WTC11 (cell line): ENCODE measurements around the gene PLK4. TPM values are rescaled to one million over a fixed set of nuclear protein-coding genes. Genes with fewer than 3 reads are reported as not detected.

ENCODE experiments used
- ARID4B ChIP-seq: sonication (generic); formaldehyde crosslinking; IDR thresholded peaks from 2 replicates; pipeline ENCODE4 v1.8.0; 2023; ENCODE audit warnings: missing genetic modification reagents, mild to moderate bottlenecking, borderline replicate concordance
- ATF1 ChIP-seq: sonication (generic); formaldehyde crosslinking; IDR thresholded peaks from 2 replicates; pipeline ENCODE4 v1.8.1; 2023; ENCODE audit warnings: mild to moderate bottlenecking, moderate library complexity, missing genetic modification reagents
- CDX4 ChIP-seq: fragments of 250-450 bp; sonication (Bioruptor Pico); IDR thresholded peaks from 2 replicates; pipeline ENCODE4 v1.9.0; 2021; ENCODE audit warnings: moderate library complexity, mild to moderate bottlenecking, inconsistent platforms, borderline replicate concordance
- E2F1 ChIP-seq: sonication (generic); formaldehyde crosslinking; IDR thresholded peaks from 2 replicates; pipeline ENCODE4 v1.8.0; 2022; ENCODE audit warnings: mild to moderate bottlenecking, missing genetic modification reagents
- ELF4 ChIP-seq: sonication (generic); formaldehyde crosslinking; IDR thresholded peaks from 2 replicates; pipeline ENCODE4 v1.8.1; 2022; ENCODE audit warnings: low read depth, mild to moderate bottlenecking, moderate library complexity, missing genetic modification reagents
- GABPB1 ChIP-seq: sonication (generic); formaldehyde crosslinking; IDR thresholded peaks from 2 replicates; pipeline ENCODE4 v1.8.1; 2023; ENCODE audit warnings: mild to moderate bottlenecking, missing genetic modification reagents
- GTF2I ChIP-seq: fragments of 250-450 bp; sonication (Bioruptor Pico); conservative IDR thresholded peaks from 2 replicates; pipeline ENCODE4 v1.4.0; 2021; ENCODE audit warnings: mild to moderate bottlenecking
- IRF2 ChIP-seq: sonication (generic); formaldehyde crosslinking; IDR thresholded peaks from 2 replicates; pipeline ENCODE4 v1.8.0; 2022; ENCODE audit warnings: low read depth, missing genetic modification reagents, borderline replicate concordance
- MYBL2 ChIP-seq: sonication (generic); formaldehyde crosslinking; IDR thresholded peaks from 2 replicates; pipeline ENCODE4 v1.8.1; 2023; ENCODE audit warnings: mild to moderate bottlenecking, moderate library complexity, missing genetic modification reagents
- NR2C2 ChIP-seq: sonication (generic); formaldehyde crosslinking; IDR thresholded peaks from 2 replicates; pipeline ENCODE4 v1.8.0; 2022; ENCODE audit warnings: mild to moderate bottlenecking, missing genetic modification reagents
- NR3C1 ChIP-seq: sonication (generic); formaldehyde crosslinking; conservative IDR thresholded peaks from 2 replicates; pipeline ENCODE4 v1.8.1; 2023; ENCODE audit warnings: low read depth, mild to moderate bottlenecking, missing genetic modification reagents
- SOX15 ChIP-seq: fragments of 250-450 bp; sonication (Bioruptor Pico); IDR thresholded peaks from 2 replicates; pipeline ENCODE4 v1.9.0; 2021; ENCODE audit warnings: mild to moderate bottlenecking
- STAT6 ChIP-seq: sonication (generic); formaldehyde crosslinking; conservative IDR thresholded peaks from 2 replicates; pipeline ENCODE4 v1.8.1; 2023; ENCODE audit warnings: mild to moderate bottlenecking, low read depth, missing genetic modification reagents, moderate library complexity
- TEAD4 ChIP-seq: sonication (generic); formaldehyde crosslinking; IDR thresholded peaks from 2 replicates; pipeline ENCODE4 v1.8.0; 2022; ENCODE audit warnings: mild to moderate bottlenecking, missing genetic modification reagents
- ZNF219 ChIP-seq: sonication (generic); formaldehyde crosslinking; IDR thresholded peaks from 2 replicates; pipeline ENCODE4 v1.8.0; 2023; ENCODE audit warnings: missing genetic modification reagents, mild to moderate bottlenecking, borderline replicate concordance
- ZNF423 ChIP-seq: fragments of 250-450 bp; sonication (Bioruptor Pico); IDR thresholded peaks from 2 replicates; pipeline ENCODE4 v2.1.2; 2022; ENCODE audit warnings: mild to moderate bottlenecking, moderate library complexity
- ZNF425 ChIP-seq: fragments of 250-450 bp; sonication (Bioruptor Pico); conservative IDR thresholded peaks from 2 replicates; pipeline ENCODE4 v1.9.0; 2021; ENCODE audit warnings: mild to moderate bottlenecking
- ZNF512 ChIP-seq: sonication (generic); formaldehyde crosslinking; IDR thresholded peaks from 2 replicates; pipeline ENCODE4 v1.8.1; 2022; ENCODE audit warnings: missing genetic modification reagents, borderline replicate concordance
- ZNF532 ChIP-seq: fragments of 250-450 bp; sonication (Bioruptor Pico); IDR thresholded peaks from 2 replicates; pipeline ENCODE4 v1.9.0; 2021; ENCODE audit warnings: mild to moderate bottlenecking, borderline replicate concordance
- total RNA-seq: library from RNA; stranded (reverse); gene quantifications from 3 replicates; pipeline ENCODE4 v1.2.3, GENCODE V29; 2021

The PLK4 gene
- total RNA-seq, 1 experiment from 2014 or later = 37.8 TPM

- TF ChIP-seq ZNF219 = no peak
- TF ChIP-seq IRF2 (CRISPR knock-in tag) = no peak
- no peak for TF ChIP-seq STAT6 (CRISPR knock-in tag)
- no peak for TF ChIP-seq CDX4 (CRISPR knock-in tag)
- TF ChIP-seq GABPB1 = peak; percentile 77; the same call in 1 of the 2 replicates
- no peak for TF ChIP-seq NR2C2 (CRISPR knock-in tag)
- no peak for TF ChIP-seq E2F1
- no peak for TF ChIP-seq ELF4
- peak; percentile 26; the same call in 1 of the 2 replicates for TF ChIP-seq ZNF425 (CRISPR knock-in tag)
- peak; percentile 90; the same call in 1 of the 2 replicates for TF ChIP-seq ATF1
- peak; percentile 99 for TF ChIP-seq MYBL2 (CRISPR knock-in tag)
- TF ChIP-seq ARID4B = 0 out of 2 replicates have a peak, but pooled peaks have one; percentile 54
- no peak for TF ChIP-seq GTF2I (CRISPR knock-in tag)
- no peak for TF ChIP-seq NR3C1 (CRISPR knock-in tag)
- no peak for TF ChIP-seq ZNF512 (CRISPR knock-in tag)
- TF ChIP-seq TEAD4 (CRISPR knock-in tag) = 0 out of 2 replicates have a peak, but pooled peaks have one; percentile 77
- TF ChIP-seq ZNF532 (CRISPR knock-in tag) = peak; percentile 86; the same call in 1 of the 2 replicates
- TF ChIP-seq SOX15 (CRISPR knock-in tag) = no peak
- no peak for TF ChIP-seq ZNF423 (CRISPR knock-in tag)
Observed at GRCh38 chr4:127880763-127881562, at the start of gene PLK4 (continued).
